HCT116 (cell line): ENCODE measurements around the gene AFAP1L2. TPM values are rescaled to one million over a fixed set of nuclear protein-coding genes. Genes with fewer than 3 reads are reported as not detected.

Experiments
- ATAC-seq: fragments of 200-7000 bp; cut with Tn5 transposase; 2 replicates; pipeline ENCODE4 v1.9.1; 2020; ENCODE audit warnings: mild to moderate bottlenecking, moderate library complexity
- BruUV-seq: library from RNA; stranded (reverse); fragments of 400-500 nt; replicated peaks from 2 replicates; lab custom pipeline; 2021; lab: Mats Ljungman, UMichigan
- CTCF ChIA-PET: fragments of 300-600 bp; sonication (Branson Sonifier 250); formaldehyde crosslinking; loops from one replicate; lab custom pipeline; 2021; ENCODE audit warnings: antibody characterized with exemption; lab: Charles Lee
- POLR2A ChIA-PET: fragments of 300-600, 350-600 bp; sonication (Branson Sonifier 250); formaldehyde crosslinking; loops from one replicate; lab custom pipeline; 2021; ENCODE audit warnings: antibody characterized with exemption; lab: Charles Lee
- RAD21 ChIA-PET, 2 experiments: fragments of 300-600 bp; sonication (Branson Sonifier 250); formaldehyde crosslinking; loops; one replicate each; lab custom pipeline; 2023; ENCODE audit warnings: low total read pairs in 2 of 2; ENCODE audit not compliant: uncharacterized antibody in 2 of 2, unreplicated experiment in 2 of 2, low non-redundant PET in 1 of 2; lab: Charles Lee
- DNase-seq: peaks from one replicate; pipeline ENCODE4 v3.0.0-alpha.2; 2010; ENCODE audit warnings: low read depth, low spot score
- H2AFZ ChIP-seq: fragments of 200-600 bp; shearing (Covaris generic), sonication (generic); 2 replicates; pipeline ENCODE4 v1.6.1; 2017; ENCODE audit warnings: low read depth, mixed run types, mixed read lengths, antibody characterized with exemption, low read length; ENCODE audit not compliant: poor library complexity, severe bottlenecking
- H3K27ac ChIP-seq: 2 replicates; pipeline ENCODE4 v1.5.1; 2012; ENCODE audit warnings: low read depth, low read length
- H3K27me3 ChIP-seq: fragments of 200-600 bp; sonication (generic); 2 replicates; pipeline ENCODE4 v1.6.1; 2016; ENCODE audit warnings: mixed run types, low read length, mixed read lengths; ENCODE audit not compliant: insufficient read depth
- H3K36me3 ChIP-seq, 2 experiments: fragments of 200-500 bp in 1 of 2; fragments of 200-600 bp in 1 of 2; sonication (Bioruptor generic) in 1 of 2; sonication (generic) in 1 of 2; 2 replicates each; pipeline versions ENCODE4 v1.5.1 to v1.6.1; 2014 to 2016; ENCODE audit warnings: low read length in 2 of 2, inconsistent platforms in 1 of 2, mixed read lengths in 1 of 2, mixed run types in 1 of 2; ENCODE audit not compliant: insufficient read depth in 2 of 2, control insufficient read depth in 1 of 2
- H3K4me1 ChIP-seq, 2 experiments: fragments of 200-600 bp in 1 of 2; sonication (generic) in 1 of 2; 2 replicates each; pipeline versions ENCODE4 v1.5.1 to v1.6.1; 2012 to 2017; ENCODE audit warnings: low read length in 2 of 2, inconsistent platforms in 1 of 2, mild to moderate bottlenecking in 1 of 2, mixed read lengths in 1 of 2, mixed run types in 1 of 2, moderate library complexity in 1 of 2; ENCODE audit not compliant: insufficient read depth in 2 of 2, control insufficient read depth in 1 of 2
- H3K4me2 ChIP-seq: fragments of 200-600 bp; sonication (generic); 2 replicates; pipeline ENCODE4 v1.6.1; 2017; ENCODE audit warnings: mixed run types, low read length, mixed read lengths
- H3K4me3 ChIP-seq, 2 experiments: fragments of 200-600 bp in 1 of 2; sonication (generic) in 1 of 2; replicated peaks in 1 of 2; 2 replicates each; pipeline ENCODE4 v1.5.1; 2011 to 2016; ENCODE audit warnings: low read length in 2 of 2, control low read depth in 1 of 2, low read depth in 1 of 2, mild to moderate bottlenecking in 1 of 2, mixed read lengths in 1 of 2, mixed run types in 1 of 2
- H3K79me2 ChIP-seq: fragments of 200-600 bp; sonication (generic); 2 replicates; pipeline ENCODE4 v1.6.1; 2017; ENCODE audit warnings: mild to moderate bottlenecking, mixed run types, low read length, moderate library complexity, mixed read lengths; ENCODE audit not compliant: insufficient read depth
- H3K9ac ChIP-seq: fragments of 200-600 bp; sonication (generic); 2 replicates; pipeline ENCODE4 v1.6.1; 2016; ENCODE audit warnings: low read length, mixed read lengths
- H3K9me2 ChIP-seq: fragments of 200-600 bp; sonication (generic), shearing (Covaris generic); 2 replicates; pipeline ENCODE4 v1.6.1; 2017; ENCODE audit warnings: mixed run types, mild to moderate bottlenecking, moderate library complexity; ENCODE audit not compliant: insufficient read depth
- H3K9me3 ChIP-seq, 2 experiments: fragments of 200-500 bp in 1 of 2; fragments of 200-600 bp in 1 of 2; sonication (Bioruptor generic) in 1 of 2; sonication (generic) in 1 of 2; 2 replicates each; pipeline ENCODE4 v1.6.1; 2014 to 2017; ENCODE audit warnings: low read length in 2 of 2, mixed read lengths in 2 of 2, inconsistent platforms in 1 of 2, low read depth in 1 of 2, mild to moderate bottlenecking in 1 of 2, mixed run types in 1 of 2, moderate library complexity in 1 of 2; ENCODE audit not compliant: control insufficient read depth in 1 of 2, insufficient read depth in 1 of 2
- H4K20me1 ChIP-seq: fragments of 200-600 bp; sonication (generic), shearing (Covaris generic); 2 replicates; pipeline ENCODE4 v1.6.1; 2017; ENCODE audit warnings: mixed run types, mild to moderate bottlenecking, moderate library complexity; ENCODE audit not compliant: insufficient read depth
- CBX3 ChIP-seq: IDR thresholded peaks from 2 replicates; pipeline ENCODE4 v1.6.1; 2012; ENCODE audit warnings: low read depth
- EGR1 ChIP-seq: IDR thresholded peaks from 2 replicates; pipeline ENCODE4 v1.6.1; 2012; ENCODE audit warnings: low read depth
- EZH2phosphoT487 ChIP-seq: fragments of 200-600 bp; IDR thresholded peaks from 2 replicates; pipeline ENCODE4 v1.6.1; 2018; ENCODE audit warnings: antibody characterized with exemption, borderline replicate concordance
- JUND ChIP-seq: IDR thresholded peaks from 2 replicates; pipeline ENCODE4 v1.6.1; 2012
- POLR2A ChIP-seq: IDR thresholded peaks from 2 replicates; pipeline ENCODE4 v1.7.0; 2011; ENCODE audit warnings: borderline replicate concordance; ENCODE audit not compliant: insufficient read depth, insufficient read length; ENCODE audit errors: extremely low read depth
- RAD21 ChIP-seq: IDR thresholded peaks from 2 replicates; pipeline ENCODE4 v1.6.1; 2012; ENCODE audit warnings: low read depth, mild to moderate bottlenecking
- SIN3A ChIP-seq: IDR thresholded peaks from 2 replicates; pipeline ENCODE4 v1.6.1; 2012; ENCODE audit warnings: low read depth
- SRF ChIP-seq: IDR thresholded peaks from 2 replicates; pipeline ENCODE4 v1.6.1; 2012; ENCODE audit warnings: low read depth
- TCF7L2 ChIP-seq: IDR thresholded peaks from 2 replicates; pipeline ENCODE4 v1.7.0; 2011; ENCODE audit warnings: borderline replicate concordance, inconsistent platforms; ENCODE audit not compliant: insufficient read depth, insufficient read length; ENCODE audit errors: extremely low read depth
- YY1 ChIP-seq: IDR thresholded peaks from 2 replicates; pipeline ENCODE4 v1.6.1; 2011; ENCODE audit warnings: low read length, low read depth, moderate library complexity, mild to moderate bottlenecking; ENCODE audit not compliant: insufficient replicate concordance; ENCODE audit errors: extremely low read depth
- ZFX ChIP-seq: fragments of 450-650 bp; IDR thresholded peaks from 2 replicates; pipeline ENCODE4 v1.6.1; 2017
- ZNF274 ChIP-seq: fragments of 200-500 bp; sonication (Bioruptor generic); IDR thresholded peaks from 2 replicates; pipeline ENCODE4 v1.6.1; 2014; ENCODE audit warnings: mild to moderate bottlenecking, low read depth, low read length, inconsistent platforms
- intact Hi-C: fragments of 100-400 bp; cut with micrococcal nuclease; formaldehyde crosslinking; loops from 2 replicates; pipeline ENCODE4 v1.10.0; 2022
- total RNA-seq: library from RNA; stranded (reverse); gene quantifications from one replicate; pipeline ENCODE4 v1.2.1, GENCODE V29; 2021; ENCODE audit not compliant: unreplicated experiment
- TF ChIP-seq, protein P1 (sequence below): IDR thresholded peaks from 2 replicates; pipeline ENCODE4 v1.6.1; 2011; ENCODE audit warnings: mild to moderate bottlenecking, low read length, moderate library complexity; ENCODE audit not compliant: insufficient replicate concordance; ENCODE audit errors: extremely low read depth
- TF ChIP-seq, protein P2 (sequence below): IDR thresholded peaks from 2 replicates; pipeline ENCODE4 v1.6.1; 2012; ENCODE audit warnings: low read depth

AFAP1L2 gene
- total RNA-seq, 1 experiment from 2014 or later = 0.93 TPM

DNA sequence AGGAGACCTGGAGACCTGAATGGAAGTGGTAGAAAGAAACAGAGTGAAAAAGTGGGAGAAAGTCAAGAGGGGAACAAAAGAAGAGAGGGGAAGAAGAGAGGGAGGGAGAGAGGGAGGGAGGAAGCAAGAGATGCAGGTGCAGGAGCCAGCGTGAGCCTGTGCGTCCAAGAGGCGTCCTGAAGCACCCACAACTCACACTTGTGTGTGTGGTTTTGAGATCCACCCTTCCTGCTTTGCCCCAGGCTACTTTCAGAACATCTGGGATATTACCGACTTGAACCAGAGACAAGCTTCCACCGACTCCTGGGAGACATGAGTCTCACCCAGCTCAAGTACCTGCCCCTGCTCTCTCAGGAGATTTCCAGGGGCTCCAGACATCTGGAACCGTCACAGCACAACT lies 9.8 kb downstream of the AFAP1L2 start:
- no peak overlapping the region for H2AFZ ChIP-seq
- no peaks in the 10 kb centered on the region for H3K36me3 ChIP-seq
- no peak for ATAC-seq
- no peaks in the 10 kb centered on the region for H3K9me3 ChIP-seq
- intact Hi-C loops = no loop called here
- ChIA-PET CTCF (no interaction called here), RAD21 (no interaction called here), POLR2A (no interaction called here)
- no peaks in the 10 kb centered on the region for H3K79me2 ChIP-seq
- no peak overlapping the region for H3K9ac ChIP-seq
- no TSS peak for BruUV-seq
- no peak overlapping the region for H3K27ac ChIP-seq
- H4K20me1 ChIP-seq = no peaks in the 10 kb centered on the region
- H3K4me3 ChIP-seq = no peak overlapping the region
- TF ChIP-seq, protein P1, sequence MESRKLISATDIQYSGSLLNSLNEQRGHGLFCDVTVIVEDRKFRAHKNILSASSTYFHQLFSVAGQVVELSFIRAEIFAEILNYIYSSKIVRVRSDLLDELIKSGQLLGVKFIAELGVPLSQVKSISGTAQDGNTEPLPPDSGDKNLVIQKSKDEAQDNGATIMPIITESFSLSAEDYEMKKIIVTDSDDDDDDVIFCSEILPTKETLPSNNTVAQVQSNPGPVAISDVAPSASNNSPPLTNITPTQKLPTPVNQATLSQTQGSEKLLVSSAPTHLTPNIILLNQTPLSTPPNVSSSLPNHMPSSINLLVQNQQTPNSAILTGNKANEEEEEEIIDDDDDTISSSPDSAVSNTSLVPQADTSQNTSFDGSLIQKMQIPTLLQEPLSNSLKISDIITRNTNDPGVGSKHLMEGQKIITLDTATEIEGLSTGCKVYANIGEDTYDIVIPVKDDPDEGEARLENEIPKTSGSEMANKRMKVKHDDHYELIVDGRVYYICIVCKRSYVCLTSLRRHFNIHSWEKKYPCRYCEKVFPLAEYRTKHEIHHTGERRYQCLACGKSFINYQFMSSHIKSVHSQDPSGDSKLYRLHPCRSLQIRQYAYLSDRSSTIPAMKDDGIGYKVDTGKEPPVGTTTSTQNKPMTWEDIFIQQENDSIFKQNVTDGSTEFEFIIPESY = no peak
- TF ChIP-seq EGR1 (no peak), TCF7L2 (no peak)
- peaks cover 4 to 10% of the 10 kb centered on the region in 2 experiments for H3K4me1 ChIP-seq
- no peak for DNase-seq
- H3K4me2 ChIP-seq = no peak overlapping the region
- H3K9me2 ChIP-seq = no peaks in the 10 kb centered on the region
- peaks cover 72% of the 10 kb centered on the region for H3K27me3 ChIP-seq

DNA sequence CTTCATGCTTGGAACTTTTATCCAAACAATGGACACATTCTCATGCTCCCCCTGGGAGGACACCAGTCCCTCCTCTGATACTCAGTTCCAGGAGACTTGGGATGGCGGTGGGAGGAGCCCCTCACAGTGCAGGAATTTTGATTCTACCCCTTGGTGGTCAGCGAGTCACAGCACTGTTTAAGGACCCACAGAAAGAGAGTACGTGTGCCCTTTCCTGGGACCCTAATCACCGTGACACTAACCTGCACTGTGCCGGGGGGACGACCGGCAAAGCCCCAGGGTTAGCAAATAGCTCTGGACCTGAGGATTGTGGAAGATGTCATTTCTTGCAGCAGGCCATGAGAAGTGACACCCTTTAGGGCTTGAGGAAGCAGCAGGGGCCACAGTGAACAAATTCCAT lies 10.4 kb downstream of the AFAP1L2 start:
- ChIA-PET CTCF (no interaction called here), POLR2A (no interaction called here)

More for the DNA sequence above, 10.4 kb downstream of the AFAP1L2 start:
- no peaks in the 10 kb centered on the region for H3K9me2 ChIP-seq
- intact Hi-C loops = no loop called here
- H3K27ac ChIP-seq = no peak overlapping the region
- RAD21 ChIA-PET = no interaction called here
- no peaks in the 10 kb centered on the region for H3K36me3 ChIP-seq
- ATAC-seq (no peak), DNase-seq (no peak)
- peaks cover 9 to 16% of the 10 kb centered on the region in 2 experiments for H3K4me1 ChIP-seq
- BruUV-seq = no TSS peak
- no peaks in the 10 kb centered on the region for H3K9me3 ChIP-seq
- H3K27me3 ChIP-seq = peaks cover 65% of the 10 kb centered on the region
- H4K20me1 ChIP-seq = no peaks in the 10 kb centered on the region
- no peaks in the 10 kb centered on the region for H3K79me2 ChIP-seq
- H3K9ac ChIP-seq = no peak overlapping the region
- no peak overlapping the region for H2AFZ ChIP-seq
- no peak overlapping the region for H3K4me3 ChIP-seq
- TF ChIP-seq YY1 (no peak), SRF (no peak), EZH2phosphoT487 (no peak), ZFX (no peak), CBX3 (no peak), JUND (no peak), SIN3A (no peak), ZNF274 (no peak), EGR1 (no peak), RAD21 (no peak), POLR2A (no peak)
- TF ChIP-seq, protein P2, sequence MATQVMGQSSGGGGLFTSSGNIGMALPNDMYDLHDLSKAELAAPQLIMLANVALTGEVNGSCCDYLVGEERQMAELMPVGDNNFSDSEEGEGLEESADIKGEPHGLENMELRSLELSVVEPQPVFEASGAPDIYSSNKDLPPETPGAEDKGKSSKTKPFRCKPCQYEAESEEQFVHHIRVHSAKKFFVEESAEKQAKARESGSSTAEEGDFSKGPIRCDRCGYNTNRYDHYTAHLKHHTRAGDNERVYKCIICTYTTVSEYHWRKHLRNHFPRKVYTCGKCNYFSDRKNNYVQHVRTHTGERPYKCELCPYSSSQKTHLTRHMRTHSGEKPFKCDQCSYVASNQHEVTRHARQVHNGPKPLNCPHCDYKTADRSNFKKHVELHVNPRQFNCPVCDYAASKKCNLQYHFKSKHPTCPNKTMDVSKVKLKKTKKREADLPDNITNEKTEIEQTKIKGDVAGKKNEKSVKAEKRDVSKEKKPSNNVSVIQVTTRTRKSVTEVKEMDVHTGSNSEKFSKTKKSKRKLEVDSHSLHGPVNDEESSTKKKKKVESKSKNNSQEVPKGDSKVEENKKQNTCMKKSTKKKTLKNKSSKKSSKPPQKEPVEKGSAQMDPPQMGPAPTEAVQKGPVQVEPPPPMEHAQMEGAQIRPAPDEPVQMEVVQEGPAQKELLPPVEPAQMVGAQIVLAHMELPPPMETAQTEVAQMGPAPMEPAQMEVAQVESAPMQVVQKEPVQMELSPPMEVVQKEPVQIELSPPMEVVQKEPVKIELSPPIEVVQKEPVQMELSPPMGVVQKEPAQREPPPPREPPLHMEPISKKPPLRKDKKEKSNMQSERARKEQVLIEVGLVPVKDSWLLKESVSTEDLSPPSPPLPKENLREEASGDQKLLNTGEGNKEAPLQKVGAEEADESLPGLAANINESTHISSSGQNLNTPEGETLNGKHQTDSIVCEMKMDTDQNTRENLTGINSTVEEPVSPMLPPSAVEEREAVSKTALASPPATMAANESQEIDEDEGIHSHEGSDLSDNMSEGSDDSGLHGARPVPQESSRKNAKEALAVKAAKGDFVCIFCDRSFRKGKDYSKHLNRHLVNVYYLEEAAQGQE = no peak
- no peak overlapping the region for H3K4me2 ChIP-seq
